HG02763 (cell line): ENCODE results near the gene TPSB2.
"Not testable (repeated sequence)": the region's sequence is repeated elsewhere in the genome, so short reads cannot be mapped to it uniquely, and the experiment has no call there.

Source experiments
- ATAC-seq: cut with Tn5 transposase; IDR thresholded peaks from one replicate; pipeline ENCODE4 v1.9.1; 2021; ENCODE audit warnings: mild to moderate bottlenecking, moderate library complexity; ENCODE audit not compliant: unreplicated experiment

TPSB2 gene

GRCh38 chr16:1230084-1230470 is at the start of gene TPSB2:
Gene TPSB2 (minus strand): TSS chr16:1230184. CDS start chr16:1229951, 233 bp downstream.
- not testable (repeated sequence) for ATAC-seq

GRCh38 chr16:1279081-1279944 is 49.3 kb upstream of the TPSB2 start:
- no peak for ATAC-seq

GRCh38 chr16:1278477-1278876 is 48.5 kb upstream of the TPSB2 start:
- no peak for ATAC-seq

GRCh38 chr16:1277617-1278282 is 47.8 kb upstream of the TPSB2 start:
- no peak for ATAC-seq

- no peak for ATAC-seq
Measured at GRCh38 chr16:1277151-1277598, 47.2 kb upstream of the TPSB2 start.

- ATAC-seq, result no peak
Measured at GRCh38 chr16:1276580-1276878, 46.5 kb upstream of the TPSB2 start.

- no peak for ATAC-seq
Measured at GRCh38 chr16:1275791-1276579, 46.0 kb upstream of the TPSB2 start.

- no peak for ATAC-seq
Measured at GRCh38 chr16:1274767-1275166, 44.8 kb upstream of the TPSB2 start.

GRCh38 chr16:1273816-1274215 is 43.8 kb upstream of the TPSB2 start:
- no peak for ATAC-seq

GRCh38 chr16:1272453-1273198 is 42.6 kb upstream of the TPSB2 start:
- no peak for ATAC-seq

- not testable (repeated sequence) for ATAC-seq
Measured at GRCh38 chr16:1271724-1272413, 41.9 kb upstream of the TPSB2 start.

- ATAC-seq, result no peak
Measured at GRCh38 chr16:1271380-1271723, 41.4 kb upstream of the TPSB2 start.

GRCh38 chr16:1269418-1269817 is 39.4 kb upstream of the TPSB2 start:
- ATAC-seq, result not testable (repeated sequence)

GRCh38 chr16:1265826-1266225 is 35.8 kb upstream of the TPSB2 start:
- ATAC-seq, result no peak

GRCh38 chr16:1265090-1265630 is 35.2 kb upstream of the TPSB2 start:
- no peak for ATAC-seq

- ATAC-seq, result no peak
Measured at GRCh38 chr16:1264345-1265089, 34.5 kb upstream of the TPSB2 start.

- no peak for ATAC-seq
Measured at GRCh38 chr16:1263591-1264344, 33.8 kb upstream of the TPSB2 start.

- ATAC-seq, result no peak
Measured at GRCh38 chr16:1262846-1263221, 32.9 kb upstream of the TPSB2 start.
